Measurements from ENCODE around the gene PLA2G2D.

DNA sequence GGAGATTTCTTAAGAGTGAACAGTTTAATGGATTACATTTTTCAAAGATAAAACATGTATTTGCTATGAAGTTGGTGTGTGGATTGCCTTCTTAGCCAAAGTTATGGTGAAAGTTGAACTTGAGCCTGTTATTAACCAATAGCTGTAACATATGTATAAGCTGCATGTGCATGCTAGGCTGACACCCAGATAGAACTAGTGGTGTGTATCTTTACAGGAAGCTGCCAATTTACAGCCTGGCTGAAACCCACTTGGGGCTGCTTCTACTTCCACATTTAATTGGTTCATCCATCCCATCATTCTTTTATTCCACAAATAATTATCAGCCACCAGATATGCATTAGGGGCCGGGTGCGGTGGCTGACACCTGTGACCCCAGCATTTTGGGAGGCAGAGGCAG is 46.1 kb downstream of the PLA2G2D start:
- TF ChIP-seq ZNF446 (CRISPR knock-in tag; IDR thresholded peaks at IDR 0.05) (no peak), ZNF776 (CRISPR knock-in tag; IDR thresholded peaks at IDR 0.05) (no peak), GATAD1 (CRISPR knock-in tag; IDR thresholded peaks at IDR 0.05) (no peak), ZBTB8A (CRISPR knock-in tag; IDR thresholded peaks at IDR 0.05; ENCODE audit: borderline replicate concordance, low read depth) (no peak), EZH2 (conservative IDR thresholded peaks at IDR 0.05; ENCODE audit: low read depth, low read length) (no peak), TCF7L2 (IDR thresholded peaks at IDR 0.05; ENCODE audit: low read depth, low read length) (no peak), ZIK1 (CRISPR knock-in tag; IDR thresholded peaks at IDR 0.05; ENCODE audit: borderline replicate concordance, low read depth) (no peak)
- TF ChIP-seq, protein P1, sequence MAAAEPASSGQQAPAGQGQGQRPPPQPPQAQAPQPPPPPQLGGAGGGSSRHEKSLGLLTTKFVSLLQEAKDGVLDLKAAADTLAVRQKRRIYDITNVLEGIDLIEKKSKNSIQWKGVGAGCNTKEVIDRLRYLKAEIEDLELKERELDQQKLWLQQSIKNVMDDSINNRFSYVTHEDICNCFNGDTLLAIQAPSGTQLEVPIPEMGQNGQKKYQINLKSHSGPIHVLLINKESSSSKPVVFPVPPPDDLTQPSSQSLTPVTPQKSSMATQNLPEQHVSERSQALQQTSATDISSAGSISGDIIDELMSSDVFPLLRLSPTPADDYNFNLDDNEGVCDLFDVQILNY (CRISPR knock-in tag; conservative IDR thresholded peaks at IDR 0.05): no peak
